ENCODE data around the gene CD55. TPM values are rescaled to one million over a fixed set of nuclear protein-coding genes. Genes with fewer than 3 reads are reported as not detected.

The CD55 gene
- total RNA-seq, 1 experiment from 2014 or later = 17.2 TPM

DNA sequence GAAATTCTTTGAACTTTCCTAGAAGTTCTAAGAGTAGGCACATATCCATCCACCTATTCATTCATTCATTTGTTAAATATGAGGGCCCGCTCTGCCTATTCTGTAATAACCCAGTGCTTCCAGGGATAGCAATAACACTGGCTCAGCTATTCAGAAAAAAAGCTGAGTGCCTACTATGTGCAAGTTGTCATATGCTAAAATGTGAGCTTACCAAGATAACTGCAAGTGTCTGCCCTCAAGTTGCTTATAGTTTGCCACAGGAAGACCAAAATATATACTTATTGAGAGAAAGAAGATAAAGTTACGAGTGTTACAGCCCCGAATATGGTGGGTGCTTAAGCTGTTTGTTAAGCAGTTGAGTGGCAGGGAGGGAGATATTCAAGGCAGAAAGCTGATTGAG lies 39.6 kb downstream of the CD55 start:
- TF ChIP-seq RORB (CRISPR knock-in tag; IDR thresholded peaks at IDR 0.05) (no peak), MLX (CRISPR knock-in tag; IDR thresholded peaks at IDR 0.05) (no peak), E2F1 (CRISPR knock-in tag; IDR thresholded peaks at IDR 0.05) (no peak), IRF1 (CRISPR knock-in tag; IDR thresholded peaks at IDR 0.05) (no peak), NR2C2 (CRISPR knock-in tag; IDR thresholded peaks at IDR 0.05) (no peak), FOXJ3 (CRISPR knock-in tag; IDR thresholded peaks at IDR 0.05; ENCODE audit: borderline replicate concordance) (no peak), TCF7 (CRISPR knock-in tag; IDR thresholded peaks at IDR 0.05; ENCODE audit: low read depth) (no peak), ZNF671 (CRISPR knock-in tag; IDR thresholded peaks at IDR 0.05) (no peak), ZNF281 (CRISPR knock-in tag; IDR thresholded peaks at IDR 0.05) (no peak)
- TF ChIP-seq, protein P1, sequence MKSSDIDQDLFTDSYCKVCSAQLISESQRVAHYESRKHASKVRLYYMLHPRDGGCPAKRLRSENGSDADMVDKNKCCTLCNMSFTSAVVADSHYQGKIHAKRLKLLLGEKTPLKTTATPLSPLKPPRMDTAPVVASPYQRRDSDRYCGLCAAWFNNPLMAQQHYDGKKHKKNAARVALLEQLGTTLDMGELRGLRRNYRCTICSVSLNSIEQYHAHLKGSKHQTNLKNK (CRISPR knock-in tag; IDR thresholded peaks at IDR 0.05) = no peak
- peaks cover 12% of the 10 kb centered on the region for H3K4me1 Mint-ChIP-seq
- DNase-seq (ENCODE audit: low spot score) = no peak
- ATAC-seq = no peak
- H3K27me3 Mint-ChIP-seq (ENCODE audit: low read depth) = no peaks in the 10 kb centered on the region
- no peaks in the 10 kb centered on the region for H3K36me3 Mint-ChIP-seq
- no peak overlapping the region for H3K27ac Mint-ChIP-seq
- POLR2A ChIA-PET = interaction anchor here (0.6 kb wide), 1 partner anchor 12 kb away, joined by 3 read pairs; no protein-coding TSS in a partner anchor
- H3K4me3 Mint-ChIP-seq = no peak overlapping the region
- H3K9me3 Mint-ChIP-seq = peaks cover 3% of the 10 kb centered on the region; the same call in 1 of the 2 replicates
- CTCF ChIA-PET = no interaction called here

DNA sequence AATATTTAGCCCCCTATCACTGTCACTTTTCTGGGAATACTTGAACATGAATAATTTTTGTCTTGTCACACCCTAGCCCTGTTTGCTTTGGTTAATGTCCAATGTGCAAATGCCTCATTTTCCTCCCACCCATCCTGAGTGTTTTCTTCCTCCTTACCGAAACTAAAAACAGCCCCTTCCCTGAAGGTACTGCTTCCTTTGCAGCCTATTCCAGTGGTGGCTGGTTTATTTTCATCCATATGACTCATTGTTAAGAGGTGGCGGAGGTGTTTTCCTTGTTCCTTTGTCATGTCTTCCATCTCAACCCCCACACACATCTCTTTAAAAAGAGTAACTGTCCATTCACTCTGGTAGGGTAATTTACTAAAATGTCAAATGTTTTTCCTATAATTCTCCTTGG lies 40.4 kb downstream of the CD55 start:
- peaks cover 3% of the 10 kb centered on the region; the same call in 1 of the 2 replicates for H3K9me3 Mint-ChIP-seq
- no peak overlapping the region for H3K27ac Mint-ChIP-seq
- DNase-seq (ENCODE audit: low spot score) (no peak), ATAC-seq (no peak)
- no peaks in the 10 kb centered on the region for H3K36me3 Mint-ChIP-seq
- POLR2A ChIA-PET = no interaction called here
- H3K27me3 Mint-ChIP-seq (ENCODE audit: low read depth) = no peaks in the 10 kb centered on the region
- H3K4me1 Mint-ChIP-seq = peaks cover 10% of the 10 kb centered on the region
- no peak overlapping the region for H3K4me3 Mint-ChIP-seq
- CTCF ChIA-PET = no interaction called here
- TF ChIP-seq NFATC4 (CRISPR knock-in tag; IDR thresholded peaks at IDR 0.05) = no peak
- no peak for TF ChIP-seq SMAD3 (CRISPR knock-in tag; IDR thresholded peaks at IDR 0.05; ENCODE audit: borderline replicate concordance)
- no peak for TF ChIP-seq EMX1 (CRISPR knock-in tag; IDR thresholded peaks at IDR 0.05)
- TF ChIP-seq ZNF317 (CRISPR knock-in tag; IDR thresholded peaks at IDR 0.05; ENCODE audit: borderline replicate concordance, low read depth) = no peak
- TF ChIP-seq PRRX2 (CRISPR knock-in tag; IDR thresholded peaks at IDR 0.05) = no peak
- TF ChIP-seq ZNF671 (CRISPR knock-in tag; IDR thresholded peaks at IDR 0.05) = no peak

DNA sequence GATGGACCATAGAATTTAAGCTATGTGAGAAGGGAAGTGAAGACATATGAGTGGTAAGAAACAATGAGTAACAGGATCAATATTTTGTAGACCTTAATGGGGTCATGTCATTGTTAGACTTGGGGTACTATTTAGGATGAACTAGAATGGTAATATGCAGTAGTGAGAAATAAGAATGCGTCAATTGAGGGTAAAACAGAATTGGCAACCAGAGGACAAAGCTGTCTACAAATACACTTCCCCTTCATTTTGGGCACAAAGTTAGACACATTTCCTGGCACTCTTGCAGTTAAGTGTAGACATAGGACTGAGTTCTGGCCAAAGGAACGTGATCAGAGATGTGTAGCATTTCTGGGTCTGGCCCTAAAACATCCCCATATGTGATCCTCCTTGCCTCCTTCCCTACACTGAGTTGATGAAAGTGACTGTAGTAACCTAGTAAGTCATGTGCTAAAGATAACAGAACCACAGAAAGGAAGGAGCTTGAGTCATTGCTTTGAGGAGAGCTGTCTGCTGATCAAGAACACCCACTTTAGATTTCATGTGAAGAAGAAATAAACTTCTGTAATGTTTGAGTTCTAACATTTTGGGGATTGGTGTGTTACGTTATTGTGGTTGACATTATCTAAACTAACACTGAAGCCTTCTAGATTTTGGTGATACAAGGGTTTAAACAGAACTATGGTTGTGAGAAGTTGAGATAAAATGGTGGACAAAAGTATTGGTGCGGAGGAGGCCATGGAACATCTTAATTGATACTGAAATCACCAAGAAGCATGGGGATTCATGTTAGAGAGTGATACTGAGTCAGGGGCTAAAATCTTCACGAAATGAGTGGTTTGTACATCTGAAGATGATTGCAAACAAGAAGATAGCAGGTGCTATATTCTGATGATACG lies 41.7 kb downstream of the CD55 start:
- Mint-ChIP-seq H3K9me3 (peaks cover 3% of the 10 kb centered on the region; the same call in 1 of the 2 replicates), H3K27ac (no peak overlapping the region), H3K27me3 (ENCODE audit: low read depth) (no peaks in the 10 kb centered on the region), H3K4me3 (no peak overlapping the region), H3K4me1 (no peaks in the 10 kb centered on the region), H3K36me3 (no peaks in the 10 kb centered on the region)
- POLR2A ChIA-PET = no interaction called here
- ATAC-seq = no peak
- TF ChIP-seq MYBL2 (CRISPR knock-in tag; IDR thresholded peaks at IDR 0.05) (no peak), CBFB (CRISPR knock-in tag; IDR thresholded peaks at IDR 0.05; ENCODE audit: low read depth) (no peak)
- DNase-seq (ENCODE audit: low spot score) = no peak
- CTCF ChIA-PET = no interaction called here

Data from WTC11 (cell line).